GM19324 (cell line): ENCODE results near the gene CDH23.

Experiments used
- ATAC-seq: cut with Tn5 transposase; IDR thresholded peaks from one replicate; pipeline ENCODE4 v1.9.1; 2021; ENCODE audit warnings: mild to moderate bottlenecking, moderate library complexity; ENCODE audit not compliant: unreplicated experiment, low FRiP score

Gene CDH23

GRCh38 chr10:71707240-71707789, 310.6 kb downstream of the CDH23 start:
- no peak for ATAC-seq

GRCh38 chr10:71708301-71708703, 311.6 kb downstream of the CDH23 start:
- ATAC-seq, result no peak

- no peak for ATAC-seq
Measured at GRCh38 chr10:71708897-71709882, 312.5 kb downstream of the CDH23 start.

- ATAC-seq, result no peak
Measured at GRCh38 chr10:71710519-71710918, 313.8 kb downstream of the CDH23 start.

- no peak for ATAC-seq
Measured at GRCh38 chr10:71711052-71711623, 314.4 kb downstream of the CDH23 start.

GRCh38 chr10:71712170-71712569, 315.4 kb downstream of the CDH23 start:
- no peak for ATAC-seq

- ATAC-seq, result no peak
Measured at GRCh38 chr10:71712572-71713134, 315.9 kb downstream of the CDH23 start.

- no peak for ATAC-seq
Measured at GRCh38 chr10:71713135-71714030, 316.7 kb downstream of the CDH23 start.

- ATAC-seq, result no peak
Measured at GRCh38 chr10:71714031-71714410, 317.3 kb downstream of the CDH23 start.

GRCh38 chr10:71714592-71714991, 317.9 kb downstream of the CDH23 start:
- ATAC-seq, result no peak

GRCh38 chr10:71715026-71715425, 318.3 kb downstream of the CDH23 start:
- no peak for ATAC-seq

- no peak for ATAC-seq
Measured at GRCh38 chr10:71715860-71716259, 319.1 kb downstream of the CDH23 start.

- no peak for ATAC-seq
Measured at GRCh38 chr10:71716426-71716825, 319.7 kb downstream of the CDH23 start.

GRCh38 chr10:71717056-71717455, 320.3 kb downstream of the CDH23 start:
- ATAC-seq, result no peak

GRCh38 chr10:71717551-71717951, 320.8 kb downstream of the CDH23 start:
- ATAC-seq, result no peak

GRCh38 chr10:71718165-71718698, 321.5 kb downstream of the CDH23 start:
- no peak for ATAC-seq

GRCh38 chr10:71719042-71719441, 322.3 kb downstream of the CDH23 start:
- no peak for ATAC-seq

- no peak for ATAC-seq
Measured at GRCh38 chr10:71719464-71720201, 322.9 kb downstream of the CDH23 start, which contains the start of gene C10orf105. C10orf105 (minus strand) TSS chr10:71719778; CDS start chr10:71716337, 3,441 bp downstream.

- no peak for ATAC-seq
Measured at GRCh38 chr10:71720288-71720687, 323.6 kb downstream of the CDH23 start.
